ENCODE measurements around the gene EDEM3.

EDEM3 gene

GRCh38 chr1:184640505-184640904 lies 114.2 kb downstream of the EDEM3 start:
- no peak for DNase-seq (ENCODE audit: low read depth in 2 of 2, low spot score in 1 of 2)

Measured in stimulated activated CD8-positive, alpha-beta memory T cell treated with anti-CD3 and anti-CD28 coated beads, Interleukin-4, amount 100 ng/mL, for 4 hours (primary cell).